Activated naive CD4-positive, alpha-beta T cell treated with anti-CD3 and anti-CD28 coated beads, Interleukin-2, amount 50 U/mL, for 72 hours (primary cell): Measurements from ENCODE around the gene APOOL. TPM values are rescaled to one million over a fixed set of nuclear protein-coding genes. Genes with fewer than 3 reads are reported as not detected.
"Not testable (repeated sequence)": the region's sequence is repeated elsewhere in the genome, so short reads cannot be mapped to it uniquely, and the experiment has no call there.

ENCODE experiments used
- ATAC-seq, 2 donors: fragments of 150-1000 bp; cut with Tn5 transposase; 2 replicates each; pipeline ENCODE4 v1.10.0; 2021; ENCODE audit warnings: mild to moderate bottlenecking in 2 of 2, moderate library complexity in 2 of 2
- DNase-seq, 2 donors: peaks; one replicate each; pipeline ENCODE4 v3.0.0; 2021 to 2022; ENCODE audit warnings: low spot score in 2 of 2
- H3K27ac Mint-ChIP-seq, 2 donors: one replicate each; pipeline ENCODE4 v1.8.0; 2022; ENCODE audit warnings: mild to moderate bottlenecking in 2 of 2, mixed read lengths in 2 of 2
- H3K36me3 Mint-ChIP-seq, 2 donors: one replicate each; pipeline ENCODE4 v1.8.0; 2022; ENCODE audit warnings: mixed read lengths in 2 of 2
- H3K9me3 Mint-ChIP-seq, 2 donors: one replicate each; pipeline ENCODE4 v1.8.0; 2022; ENCODE audit warnings: mixed read lengths in 2 of 2
- total RNA-seq, 2 donors: library from RNA; stranded (reverse); gene quantifications; one replicate each; pipeline ENCODE4 v1.2.3, GENCODE V29; 2022

APOOL gene
- total RNA-seq, 2 donors from 2014 or later, result 17.1 to 21.2 TPM

GRCh38 chrX:85051627-85052026 is 48.0 kb downstream of the APOOL start:
- Mint-ChIP-seq H3K27ac (no peak overlapping the region), H3K36me3 (no peaks in the 10 kb centered on the region), H3K9me3 (no peaks in the 10 kb centered on the region)
- DNase-seq (no peak), ATAC-seq (no peak)

GRCh38 chrX:85052205-85052604 is 48.5 kb downstream of the APOOL start:
- Mint-ChIP-seq H3K36me3 (no peaks in the 10 kb centered on the region), H3K9me3 (no peaks in the 10 kb centered on the region), H3K27ac (no peak overlapping the region)
- ATAC-seq, result peak in 1 of 2 donors; percentile 73
- DNase-seq, result no peak

GRCh38 chrX:85052636-85053343 is 49.1 kb downstream of the APOOL start:
- Mint-ChIP-seq H3K9me3 (no peaks in the 10 kb centered on the region), H3K36me3 (no peaks in the 10 kb centered on the region), H3K27ac (peak overlapping the region in 1 of 2 donors; percentile 24)
- DNase-seq (no peak), ATAC-seq (peak; percentile 64 to 81)

GRCh38 chrX:85065512-85066198 is 62.0 kb downstream of the APOOL start:
- H3K27ac Mint-ChIP-seq, result no peak overlapping the region
- no peak for DNase-seq
- peaks cover 10 to 20% of the 10 kb centered on the region in 2 donors for H3K36me3 Mint-ChIP-seq
- ATAC-seq, result no peak
- H3K9me3 Mint-ChIP-seq, result peaks cover 0 to 4% of the 10 kb centered on the region in 2 donors

GRCh38 chrX:85077247-85077646 is 73.6 kb downstream of the APOOL start:
- not testable (repeated sequence) for H3K36me3 Mint-ChIP-seq, ATAC-seq, H3K27ac Mint-ChIP-seq, H3K9me3 Mint-ChIP-seq, DNase-seq

GRCh38 chrX:85084770-85085393 is 81.2 kb downstream of the APOOL start:
- peak in 1 of 2 donors; percentile 3 for DNase-seq
- Mint-ChIP-seq H3K27ac (no peak overlapping the region), H3K36me3 (peaks cover 10 to 18% of the 10 kb centered on the region in 2 donors), H3K9me3 (no peaks in the 10 kb centered on the region)
- ATAC-seq, result no peak

GRCh38 chrX:85089321-85089840 is 85.7 kb downstream of the APOOL start:
- Mint-ChIP-seq H3K36me3 (peaks cover 10 to 18% of the 10 kb centered on the region in 2 donors), H3K27ac (no peak overlapping the region), H3K9me3 (no peaks in the 10 kb centered on the region)
- no peak for DNase-seq
- no peak for ATAC-seq

GRCh38 chrX:85107407-85107806 is 103.7 kb downstream of the APOOL start:
- DNase-seq (no peak), ATAC-seq (no peak)
- Mint-ChIP-seq H3K9me3 (no peaks in the 10 kb centered on the region), H3K27ac (no peak overlapping the region), H3K36me3 (no peaks in the 10 kb centered on the region)

GRCh38 chrX:85108165-85108564 is 104.5 kb downstream of the APOOL start:
- no peak for ATAC-seq
- no peaks in the 10 kb centered on the region for H3K9me3 Mint-ChIP-seq
- no peaks in the 10 kb centered on the region for H3K36me3 Mint-ChIP-seq
- no peak for DNase-seq
- H3K27ac Mint-ChIP-seq, result no peak overlapping the region

- DNase-seq, result no peak
- no peak overlapping the region for H3K27ac Mint-ChIP-seq
- no peak for ATAC-seq
- no peaks in the 10 kb centered on the region for H3K36me3 Mint-ChIP-seq
- H3K9me3 Mint-ChIP-seq, result no peaks in the 10 kb centered on the region
These were observed 105.6 kb downstream of the APOOL start for GRCh38 chrX:85109235-85109634.

- ATAC-seq (no peak), DNase-seq (no peak)
- Mint-ChIP-seq H3K36me3 (no peaks in the 10 kb centered on the region), H3K27ac (no peak overlapping the region), H3K9me3 (no peaks in the 10 kb centered on the region)
These were observed 107.7 kb downstream of the APOOL start for GRCh38 chrX:85111347-85111746.

GRCh38 chrX:85112293-85112692 is 108.6 kb downstream of the APOOL start:
- ATAC-seq (no peak), DNase-seq (no peak)
- H3K9me3 Mint-ChIP-seq, result no peaks in the 10 kb centered on the region
- H3K27ac Mint-ChIP-seq, result no peak overlapping the region
- no peaks in the 10 kb centered on the region for H3K36me3 Mint-ChIP-seq

- H3K36me3 Mint-ChIP-seq, result no peaks in the 10 kb centered on the region
- no peaks in the 10 kb centered on the region for H3K9me3 Mint-ChIP-seq
- no peak overlapping the region for H3K27ac Mint-ChIP-seq
- ATAC-seq (no peak), DNase-seq (no peak)
These were observed 110.1 kb downstream of the APOOL start for GRCh38 chrX:85113746-85114145.

- no peak for ATAC-seq
- Mint-ChIP-seq H3K9me3 (no peaks in the 10 kb centered on the region), H3K36me3 (no peaks in the 10 kb centered on the region), H3K27ac (no peak overlapping the region)
- no peak for DNase-seq
These were observed 110.5 kb downstream of the APOOL start for GRCh38 chrX:85114171-85114570.

GRCh38 chrX:85114776-85115175 is 111.1 kb downstream of the APOOL start:
- H3K36me3 Mint-ChIP-seq, result no peaks in the 10 kb centered on the region
- H3K9me3 Mint-ChIP-seq, result no peaks in the 10 kb centered on the region
- ATAC-seq, result no peak
- DNase-seq, result no peak
- H3K27ac Mint-ChIP-seq, result no peak overlapping the region

GRCh38 chrX:85115252-85115651 is 111.6 kb downstream of the APOOL start:
- ATAC-seq (no peak), DNase-seq (no peak)
- no peaks in the 10 kb centered on the region for H3K36me3 Mint-ChIP-seq
- no peak overlapping the region for H3K27ac Mint-ChIP-seq
- H3K9me3 Mint-ChIP-seq, result no peaks in the 10 kb centered on the region

- DNase-seq (no peak), ATAC-seq (no peak)
- Mint-ChIP-seq H3K27ac (no peak overlapping the region), H3K9me3 (no peaks in the 10 kb centered on the region), H3K36me3 (no peaks in the 10 kb centered on the region)
These were observed 132.7 kb downstream of the APOOL start for GRCh38 chrX:85136409-85136808.
